GM19395 (cell line): ENCODE measurements around the gene KDELR1.
A peak's percentile ranks its signal among the peaks of the same experiment; 100 is the strongest.

Source experiments
- ATAC-seq: cut with Tn5 transposase; IDR thresholded peaks from one replicate; pipeline ENCODE4 v1.9.1; 2021; ENCODE audit warnings: mild to moderate bottlenecking, moderate library complexity; ENCODE audit not compliant: unreplicated experiment

KDELR1 gene

GRCh38 chr19:48342841-48343540 is 48.4 kb downstream of the KDELR1 start:
- ATAC-seq = no peak

GRCh38 chr19:48342414-48342738 is 49.0 kb downstream of the KDELR1 start:
- ATAC-seq = no peak

GRCh38 chr19:48341515-48342413 is 49.6 kb downstream of the KDELR1 start:
- ATAC-seq = no peak

- no peak for ATAC-seq
Measured at GRCh38 chr19:48340995-48341394, 50.4 kb downstream of the KDELR1 start.

- no peak for ATAC-seq
Measured at GRCh38 chr19:48338802-48339503, 52.4 kb downstream of the KDELR1 start.

GRCh38 chr19:48338253-48338755 is 53.0 kb downstream of the KDELR1 start:
- ATAC-seq = no peak

GRCh38 chr19:48333467-48334384 is 57.6 kb downstream of the KDELR1 start:
- ATAC-seq = no peak

- ATAC-seq = peak; percentile 77
Measured at GRCh38 chr19:48332662-48333466, 58.5 kb downstream of the KDELR1 start.
